ENCODE measurements around the gene VEGFC. TPM values are rescaled to one million over a fixed set of nuclear protein-coding genes. Genes with fewer than 3 reads are reported as not detected.

VEGFC gene
- total RNA-seq, 1 experiment from 2014 or later, result not detected

DNA sequence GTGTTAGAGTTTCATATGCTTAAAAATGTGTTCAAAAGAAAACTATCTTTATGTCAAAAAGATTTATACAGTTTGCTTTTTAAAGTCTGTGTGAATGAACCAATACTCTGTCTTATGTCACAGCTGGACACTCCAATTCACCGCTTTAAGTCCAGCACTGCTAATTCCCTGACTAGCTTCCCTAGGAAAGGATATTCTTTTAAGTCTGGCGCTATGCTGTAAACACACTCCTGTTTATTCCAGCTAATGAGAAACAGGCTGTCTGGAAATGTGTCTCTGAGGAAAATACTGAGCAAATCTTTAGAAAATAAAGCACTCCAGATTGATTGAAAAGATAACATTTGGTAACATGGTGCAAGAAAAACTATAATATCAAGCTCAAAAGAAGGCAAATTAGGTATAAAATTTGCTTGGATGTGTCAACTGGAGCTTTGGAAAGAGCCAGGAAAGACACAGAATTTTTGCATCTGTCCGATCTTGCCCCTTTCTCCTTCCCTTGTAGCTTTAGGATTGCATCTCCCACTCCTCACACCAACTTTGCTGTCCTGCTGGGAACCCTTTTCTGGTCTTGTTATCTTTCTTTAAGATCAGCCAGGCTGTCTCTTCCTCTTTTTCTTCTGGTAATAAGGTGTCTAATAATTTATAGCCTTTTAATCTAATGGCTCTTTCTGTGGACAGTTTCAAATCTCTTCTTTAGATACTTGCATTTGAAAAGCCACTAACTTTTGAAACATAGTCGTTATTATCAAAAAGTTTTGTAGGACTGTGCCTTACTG, 40.9 kb upstream of the VEGFC start:
- ChIA-PET RAD21 (ENCODE audit: low non-redundant PET in 1 of 2, low total read pairs in 2 of 2, uncharacterized antibody in 2 of 2, unreplicated experiment in 2 of 2) (no interaction called here), POLR2A (no interaction called here), CTCF (no interaction called here)
- no TSS peak for BruUV-seq (replicated peaks)
- Histone ChIP-seq H3K36me3 (ENCODE audit: control insufficient read depth in 1 of 2, insufficient read depth in 2 of 2, low read length in 2 of 2) (no peaks in the 10 kb centered on the region), H3K79me2 (ENCODE audit: insufficient read depth, low read length) (no peaks in the 10 kb centered on the region), H3K4me2 (ENCODE audit: low read length) (no peak overlapping the region), H2AFZ (ENCODE audit: low read depth, low read length, poor library complexity, severe bottlenecking) (no peak overlapping the region), H3K27ac (ENCODE audit: low read depth, low read length) (no peak overlapping the region), H3K27me3 (ENCODE audit: insufficient read depth, low read length) (no peaks in the 10 kb centered on the region), H4K20me1 (ENCODE audit: insufficient read depth) (no peaks in the 10 kb centered on the region), H3K9me2 (ENCODE audit: insufficient read depth) (no peaks in the 10 kb centered on the region), H3K9ac (ENCODE audit: low read length) (no peak overlapping the region), H3K4me3 (replicated peaks in 1 of 2; ENCODE audit: low read depth in 1 of 2, low read length in 2 of 2) (no peak overlapping the region), H3K9me3 (ENCODE audit: control insufficient read depth in 1 of 2, insufficient read depth in 1 of 2, low read depth in 1 of 2, low read length in 2 of 2) (no peaks in the 10 kb centered on the region), H3K4me1 (ENCODE audit: control insufficient read depth in 1 of 2, insufficient read depth in 2 of 2, low read length in 2 of 2) (peaks cover 0 to under 1% of the 10 kb centered on the region in 2 experiments; a peak in 2 of 4 replicates)
- TF ChIP-seq SRF (IDR thresholded peaks at IDR 0.05; ENCODE audit: low read depth), result no peak
- TF ChIP-seq JUND (IDR thresholded peaks at IDR 0.05), result no peak
- no peak for TF ChIP-seq CBX3 (IDR thresholded peaks at IDR 0.05; ENCODE audit: low read depth)
- no peak for TF ChIP-seq ZFX (IDR thresholded peaks at IDR 0.05)
- TF ChIP-seq ZNF274 (IDR thresholded peaks at IDR 0.05; ENCODE audit: low read depth, low read length), result no peak
- intact Hi-C loops (cut with micrococcal nuclease), result no loop called here
- DNase-seq (ENCODE audit: low read depth, low spot score), result no peak
- no peak for ATAC-seq

DNA sequence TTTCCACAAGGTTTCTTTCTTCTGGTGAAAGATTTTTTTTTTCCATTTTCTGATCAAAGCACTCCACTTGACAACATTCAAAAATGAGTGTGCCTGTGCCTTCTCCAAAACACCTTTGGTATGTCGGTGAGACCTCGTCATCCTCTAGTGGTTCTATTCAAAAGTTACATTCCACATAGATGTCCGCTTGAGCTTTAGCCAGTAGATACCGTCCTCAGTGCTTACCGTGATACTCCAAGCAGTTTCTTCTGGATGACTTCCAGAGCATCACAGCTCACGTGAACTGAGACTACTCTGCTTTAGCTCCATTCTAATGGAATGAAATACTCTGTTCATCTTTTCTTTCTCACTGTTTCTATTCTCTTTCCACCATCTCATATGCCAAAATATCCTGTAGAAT, 38.2 kb upstream of the VEGFC start:
- Histone ChIP-seq H3K79me2 (ENCODE audit: insufficient read depth, low read length) (no peaks in the 10 kb centered on the region), H3K4me1 (ENCODE audit: control insufficient read depth in 1 of 2, insufficient read depth in 2 of 2, low read length in 2 of 2) (no peaks in the 10 kb centered on the region), H3K9me2 (ENCODE audit: insufficient read depth) (no peaks in the 10 kb centered on the region), H3K4me3 (replicated peaks in 1 of 2; ENCODE audit: low read depth in 1 of 2, low read length in 2 of 2) (no peak overlapping the region), H3K27ac (ENCODE audit: low read depth, low read length) (no peak overlapping the region), H3K36me3 (ENCODE audit: control insufficient read depth in 1 of 2, insufficient read depth in 2 of 2, low read length in 2 of 2) (no peaks in the 10 kb centered on the region), H3K4me2 (ENCODE audit: low read length) (no peak overlapping the region), H3K27me3 (ENCODE audit: insufficient read depth, low read length) (no peaks in the 10 kb centered on the region), H2AFZ (ENCODE audit: low read depth, low read length, poor library complexity, severe bottlenecking) (no peak overlapping the region), H3K9ac (ENCODE audit: low read length) (no peak overlapping the region), H4K20me1 (ENCODE audit: insufficient read depth) (no peaks in the 10 kb centered on the region), H3K9me3 (ENCODE audit: control insufficient read depth in 1 of 2, insufficient read depth in 1 of 2, low read depth in 1 of 2, low read length in 2 of 2) (no peaks in the 10 kb centered on the region)
- RAD21 ChIA-PET (ENCODE audit: low non-redundant PET in 1 of 2, low total read pairs in 2 of 2, uncharacterized antibody in 2 of 2, unreplicated experiment in 2 of 2), result no interaction called here
- CTCF ChIA-PET, result interaction anchor here (0.7 kb wide), 1 partner anchor 216 kb away, joined by 3 read pairs; no protein-coding TSS in a partner anchor
- ATAC-seq (no peak), DNase-seq (ENCODE audit: low read depth, low spot score) (no peak)
- POLR2A ChIA-PET, result no interaction called here
- intact Hi-C loops (cut with micrococcal nuclease), result no loop called here
- no TSS peak for BruUV-seq (replicated peaks)
- TF ChIP-seq JUND (IDR thresholded peaks at IDR 0.05) (no peak), TCF7L2 (IDR thresholded peaks at IDR 0.05; ENCODE audit: borderline replicate concordance, extremely low read depth, insufficient read depth, insufficient read length) (no peak), SP1 (IDR thresholded peaks at IDR 0.05; ENCODE audit: low read depth) (no peak), EGR1 (IDR thresholded peaks at IDR 0.05; ENCODE audit: low read depth) (no peak), CBX3 (IDR thresholded peaks at IDR 0.05; ENCODE audit: low read depth) (no peak), ELF1 (IDR thresholded peaks at IDR 0.05; ENCODE audit: borderline replicate concordance, low read depth) (no peak), ZFX (IDR thresholded peaks at IDR 0.05) (no peak), YY1 (IDR thresholded peaks at IDR 0.05; ENCODE audit: extremely low read depth, insufficient replicate concordance, low read depth, low read length) (no peak), EZH2phosphoT487 (IDR thresholded peaks at IDR 0.05; ENCODE audit: borderline replicate concordance) (no peak)
- TF ChIP-seq, protein P1, sequence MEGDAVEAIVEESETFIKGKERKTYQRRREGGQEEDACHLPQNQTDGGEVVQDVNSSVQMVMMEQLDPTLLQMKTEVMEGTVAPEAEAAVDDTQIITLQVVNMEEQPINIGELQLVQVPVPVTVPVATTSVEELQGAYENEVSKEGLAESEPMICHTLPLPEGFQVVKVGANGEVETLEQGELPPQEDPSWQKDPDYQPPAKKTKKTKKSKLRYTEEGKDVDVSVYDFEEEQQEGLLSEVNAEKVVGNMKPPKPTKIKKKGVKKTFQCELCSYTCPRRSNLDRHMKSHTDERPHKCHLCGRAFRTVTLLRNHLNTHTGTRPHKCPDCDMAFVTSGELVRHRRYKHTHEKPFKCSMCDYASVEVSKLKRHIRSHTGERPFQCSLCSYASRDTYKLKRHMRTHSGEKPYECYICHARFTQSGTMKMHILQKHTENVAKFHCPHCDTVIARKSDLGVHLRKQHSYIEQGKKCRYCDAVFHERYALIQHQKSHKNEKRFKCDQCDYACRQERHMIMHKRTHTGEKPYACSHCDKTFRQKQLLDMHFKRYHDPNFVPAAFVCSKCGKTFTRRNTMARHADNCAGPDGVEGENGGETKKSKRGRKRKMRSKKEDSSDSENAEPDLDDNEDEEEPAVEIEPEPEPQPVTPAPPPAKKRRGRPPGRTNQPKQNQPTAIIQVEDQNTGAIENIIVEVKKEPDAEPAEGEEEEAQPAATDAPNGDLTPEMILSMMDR (IDR thresholded peaks at IDR 0.05 in 2 of 3, conservative IDR thresholded peaks at IDR 0.05 in 1 of 3; ENCODE audit: borderline replicate concordance in 1 of 3, insufficient read depth in 1 of 3, low read depth in 2 of 3, low read length in 2 of 3), result no peak
- TF ChIP-seq, protein P2, sequence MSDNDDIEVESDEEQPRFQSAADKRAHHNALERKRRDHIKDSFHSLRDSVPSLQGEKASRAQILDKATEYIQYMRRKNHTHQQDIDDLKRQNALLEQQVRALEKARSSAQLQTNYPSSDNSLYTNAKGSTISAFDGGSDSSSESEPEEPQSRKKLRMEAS (IDR thresholded peaks at IDR 0.05), result no peak
- TF ChIP-seq, protein P3, sequence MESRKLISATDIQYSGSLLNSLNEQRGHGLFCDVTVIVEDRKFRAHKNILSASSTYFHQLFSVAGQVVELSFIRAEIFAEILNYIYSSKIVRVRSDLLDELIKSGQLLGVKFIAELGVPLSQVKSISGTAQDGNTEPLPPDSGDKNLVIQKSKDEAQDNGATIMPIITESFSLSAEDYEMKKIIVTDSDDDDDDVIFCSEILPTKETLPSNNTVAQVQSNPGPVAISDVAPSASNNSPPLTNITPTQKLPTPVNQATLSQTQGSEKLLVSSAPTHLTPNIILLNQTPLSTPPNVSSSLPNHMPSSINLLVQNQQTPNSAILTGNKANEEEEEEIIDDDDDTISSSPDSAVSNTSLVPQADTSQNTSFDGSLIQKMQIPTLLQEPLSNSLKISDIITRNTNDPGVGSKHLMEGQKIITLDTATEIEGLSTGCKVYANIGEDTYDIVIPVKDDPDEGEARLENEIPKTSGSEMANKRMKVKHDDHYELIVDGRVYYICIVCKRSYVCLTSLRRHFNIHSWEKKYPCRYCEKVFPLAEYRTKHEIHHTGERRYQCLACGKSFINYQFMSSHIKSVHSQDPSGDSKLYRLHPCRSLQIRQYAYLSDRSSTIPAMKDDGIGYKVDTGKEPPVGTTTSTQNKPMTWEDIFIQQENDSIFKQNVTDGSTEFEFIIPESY (IDR thresholded peaks at IDR 0.05; ENCODE audit: extremely low read depth, insufficient replicate concordance, low read length), result no peak

Measured in HCT116 (cell line).